ENCODE measurements around the gene PRKX. TPM values are rescaled to one million over a fixed set of nuclear protein-coding genes. Genes with fewer than 3 reads are reported as not detected.

Gene PRKX
- total RNA-seq, 1 donor from 2014 or later, result 17.1 TPM

- Mint-ChIP-seq H3K4me3 (ENCODE audit: unreplicated experiment) (no peak overlapping the region), H3K27me3 (ENCODE audit: low read depth) (no peaks in the 10 kb centered on the region), H3K4me1 (ENCODE audit: low read depth) (peaks cover 17% of the 10 kb centered on the region), H3K27ac (ENCODE audit: unreplicated experiment) (peak overlapping the region; percentile 19), H3K36me3 (ENCODE audit: low read depth) (peaks cover 26% of the 10 kb centered on the region), H3K9me3 (ENCODE audit: low read depth) (no peaks in the 10 kb centered on the region)
- DNase-seq (ENCODE audit: low spot score), result no peak
- no peak for TF ChIP-seq CTCF (IDR thresholded peaks at IDR 0.05)
Observed at GRCh38 chrX:3609810-3610209, 103.6 kb downstream of the PRKX start.

- no peak for TF ChIP-seq CTCF (IDR thresholded peaks at IDR 0.05)
- Mint-ChIP-seq H3K4me1 (ENCODE audit: low read depth) (peaks cover 39% of the 10 kb centered on the region), H3K27ac (ENCODE audit: unreplicated experiment) (no peak overlapping the region), H3K27me3 (ENCODE audit: low read depth) (no peaks in the 10 kb centered on the region), H3K36me3 (ENCODE audit: low read depth) (peaks cover 8% of the 10 kb centered on the region), H3K9me3 (ENCODE audit: low read depth) (peaks cover under 1% of the 10 kb centered on the region), H3K4me3 (ENCODE audit: unreplicated experiment) (no peak overlapping the region)
- DNase-seq (ENCODE audit: low spot score), result no peak
Observed at GRCh38 chrX:3603026-3603661, 110.3 kb downstream of the PRKX start.

- no peak for DNase-seq (ENCODE audit: low spot score)
- Mint-ChIP-seq H3K27ac (ENCODE audit: unreplicated experiment) (peak overlapping the region; percentile 85), H3K36me3 (ENCODE audit: low read depth) (peaks cover 7% of the 10 kb centered on the region), H3K4me1 (ENCODE audit: low read depth) (peaks cover 61% of the 10 kb centered on the region), H3K27me3 (ENCODE audit: low read depth) (no peaks in the 10 kb centered on the region), H3K9me3 (ENCODE audit: low read depth) (peaks cover 14% of the 10 kb centered on the region), H3K4me3 (ENCODE audit: unreplicated experiment) (peak overlapping the region; percentile 9)
- TF ChIP-seq CTCF (IDR thresholded peaks at IDR 0.05), result no peak
Observed at GRCh38 chrX:3599802-3600430, 113.5 kb downstream of the PRKX start.

- Mint-ChIP-seq H3K27ac (ENCODE audit: unreplicated experiment) (peak overlapping the region; percentile 22), H3K27me3 (ENCODE audit: low read depth) (no peaks in the 10 kb centered on the region), H3K4me1 (ENCODE audit: low read depth) (peaks cover 56% of the 10 kb centered on the region), H3K4me3 (ENCODE audit: unreplicated experiment) (no peak overlapping the region), H3K36me3 (ENCODE audit: low read depth) (peaks cover 7% of the 10 kb centered on the region), H3K9me3 (ENCODE audit: low read depth) (peaks cover 14% of the 10 kb centered on the region)
- DNase-seq (ENCODE audit: low spot score), result no peak
- no peak for TF ChIP-seq CTCF (IDR thresholded peaks at IDR 0.05)
Observed at GRCh38 chrX:3598709-3599108, 114.7 kb downstream of the PRKX start.

GRCh38 chrX:3598046-3598605 is 115.3 kb downstream of the PRKX start:
- H3K4me1 Mint-ChIP-seq (ENCODE audit: low read depth), result peaks cover 51% of the 10 kb centered on the region
- H3K4me3 Mint-ChIP-seq (ENCODE audit: unreplicated experiment), result no peak overlapping the region
- no peak overlapping the region for H3K27ac Mint-ChIP-seq (ENCODE audit: unreplicated experiment)
- H3K36me3 Mint-ChIP-seq (ENCODE audit: low read depth), result peaks cover 7% of the 10 kb centered on the region
- no peak for DNase-seq (ENCODE audit: low spot score)
- no peaks in the 10 kb centered on the region for H3K27me3 Mint-ChIP-seq (ENCODE audit: low read depth)
- peaks cover 14% of the 10 kb centered on the region for H3K9me3 Mint-ChIP-seq (ENCODE audit: low read depth)
- no peak for TF ChIP-seq CTCF (IDR thresholded peaks at IDR 0.05)
